GM12872 (cell line): ENCODE results near the gene EPHA7.

Source experiments
- TF ChIP-seq, protein P1 (sequence below): IDR thresholded peaks from 3 replicates; pipeline ENCODE4 v1.5.1; 2011; ENCODE audit warnings: low read depth, mild to moderate bottlenecking, low read length, moderate library complexity; ENCODE audit not compliant: insufficient read depth

The EPHA7 gene

DNA sequence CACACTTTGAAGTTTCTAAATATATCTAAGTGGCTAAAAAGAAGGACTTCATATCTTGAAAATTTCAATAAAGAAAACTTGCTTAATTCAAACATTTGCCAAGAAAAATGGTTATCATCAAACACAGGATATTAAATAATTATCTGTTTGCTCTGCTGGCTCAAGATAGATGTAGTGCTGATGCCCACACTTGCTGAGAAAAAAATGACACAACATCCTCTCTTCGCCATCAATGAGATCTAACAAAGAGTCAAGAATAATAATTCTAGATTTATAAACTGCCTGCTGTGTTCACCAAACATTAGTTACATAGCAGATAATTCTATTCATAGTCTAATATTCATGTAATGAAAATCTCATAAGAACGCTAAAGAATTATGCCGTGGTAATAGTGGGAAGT is 93.6 kb downstream of the EPHA7 start:
- TF ChIP-seq, protein P1, sequence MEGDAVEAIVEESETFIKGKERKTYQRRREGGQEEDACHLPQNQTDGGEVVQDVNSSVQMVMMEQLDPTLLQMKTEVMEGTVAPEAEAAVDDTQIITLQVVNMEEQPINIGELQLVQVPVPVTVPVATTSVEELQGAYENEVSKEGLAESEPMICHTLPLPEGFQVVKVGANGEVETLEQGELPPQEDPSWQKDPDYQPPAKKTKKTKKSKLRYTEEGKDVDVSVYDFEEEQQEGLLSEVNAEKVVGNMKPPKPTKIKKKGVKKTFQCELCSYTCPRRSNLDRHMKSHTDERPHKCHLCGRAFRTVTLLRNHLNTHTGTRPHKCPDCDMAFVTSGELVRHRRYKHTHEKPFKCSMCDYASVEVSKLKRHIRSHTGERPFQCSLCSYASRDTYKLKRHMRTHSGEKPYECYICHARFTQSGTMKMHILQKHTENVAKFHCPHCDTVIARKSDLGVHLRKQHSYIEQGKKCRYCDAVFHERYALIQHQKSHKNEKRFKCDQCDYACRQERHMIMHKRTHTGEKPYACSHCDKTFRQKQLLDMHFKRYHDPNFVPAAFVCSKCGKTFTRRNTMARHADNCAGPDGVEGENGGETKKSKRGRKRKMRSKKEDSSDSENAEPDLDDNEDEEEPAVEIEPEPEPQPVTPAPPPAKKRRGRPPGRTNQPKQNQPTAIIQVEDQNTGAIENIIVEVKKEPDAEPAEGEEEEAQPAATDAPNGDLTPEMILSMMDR = no peak

GRCh38 chr6:93323630-93324029 is 95.7 kb downstream of the EPHA7 start:
- TF ChIP-seq, protein P1 = no peak

GRCh38 chr6:93322651-93323050 is 96.7 kb downstream of the EPHA7 start:
- TF ChIP-seq, protein P1 = no peak

DNA sequence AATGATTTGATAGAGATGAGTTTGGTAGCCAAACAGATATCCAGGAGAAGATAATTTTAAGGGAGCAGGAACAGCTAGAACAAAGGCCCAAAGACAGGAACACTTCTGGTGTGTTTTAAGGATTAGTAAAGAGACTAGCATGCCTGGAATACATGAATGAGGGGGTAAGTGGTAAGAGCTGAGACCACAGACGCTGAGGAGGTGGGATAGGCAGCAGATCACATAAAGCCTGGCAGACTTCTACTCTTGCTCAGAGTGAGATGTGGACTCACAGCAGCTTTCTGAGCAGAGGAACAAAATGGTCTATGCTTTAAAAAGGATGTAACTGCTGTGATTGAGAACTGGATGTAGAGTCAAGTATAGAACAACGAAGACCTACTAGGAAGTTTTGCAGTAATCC is 100.1 kb downstream of the EPHA7 start:
- TF ChIP-seq, protein P1 = no peak

- TF ChIP-seq, protein P1 = no peak
These were observed 101.2 kb downstream of the EPHA7 start for GRCh38 chr6:93318121-93318520.

GRCh38 chr6:93317592-93317991 is 101.8 kb downstream of the EPHA7 start:
- TF ChIP-seq, protein P1 = no peak

DNA sequence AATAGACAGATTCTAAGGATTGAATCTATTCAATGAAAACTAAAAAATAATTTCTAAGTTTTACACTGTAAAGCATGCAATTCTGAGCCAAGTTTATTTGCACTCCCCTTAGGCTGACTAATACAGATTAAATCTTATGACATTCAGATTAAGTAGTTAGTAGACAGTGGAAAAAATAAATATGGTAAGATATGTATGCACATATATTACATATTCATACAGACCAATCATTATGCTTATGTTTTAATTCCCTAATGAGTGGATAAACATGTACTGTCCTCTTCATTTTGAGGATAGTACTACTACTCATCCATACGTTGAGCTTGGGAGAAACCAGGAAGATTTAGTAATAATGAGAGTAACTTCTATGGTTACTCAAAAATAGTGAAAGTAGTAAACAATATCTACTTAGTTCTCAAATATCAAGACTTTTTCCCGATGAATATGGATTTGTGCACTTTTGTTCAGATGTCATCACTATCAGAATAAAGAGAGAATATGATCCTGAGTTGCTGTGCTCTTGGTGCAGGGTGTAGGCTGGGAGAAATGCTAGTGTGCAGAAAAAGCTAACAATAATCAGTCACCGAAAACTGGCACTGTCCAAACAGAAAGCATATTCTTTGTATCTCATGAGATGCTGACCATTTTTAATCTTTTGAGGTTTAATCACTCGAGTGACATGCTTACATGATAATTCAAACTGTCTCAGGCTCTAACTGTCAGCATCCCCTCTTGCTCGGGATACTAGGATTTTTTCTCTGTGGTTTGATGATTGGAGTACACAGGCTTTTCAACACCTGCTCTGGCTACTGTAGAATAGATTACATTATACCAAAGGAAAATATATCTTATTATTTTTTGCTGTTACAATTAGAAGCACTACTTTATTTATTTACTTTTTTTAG is 111.6 kb downstream of the EPHA7 start:
- TF ChIP-seq, protein P1 = no peak
